K562 (cell line): ENCODE results near the gene FXYD4. TPM values are rescaled to one million over a fixed set of nuclear protein-coding genes. Genes with fewer than 3 reads are reported as not detected.
A peak's percentile ranks its signal among the peaks of the same experiment; 100 is the strongest.

Experiments
- FOXO4 ChIP-seq: fragments of 450-650 bp; formaldehyde crosslinking; IDR thresholded peaks from 2 replicates; pipeline ENCODE4 v1.4.0; 2020; ENCODE audit warnings: mild to moderate bottlenecking, moderate library complexity
- FOXP4 ChIP-seq: sonication (generic); formaldehyde crosslinking; IDR thresholded peaks from 2 replicates; pipeline ENCODE4 v1.8.0; 2022; ENCODE audit warnings: mild to moderate bottlenecking, missing genetic modification reagents, borderline replicate concordance
- NFXL1 ChIP-seq: fragments of 450-650 bp; formaldehyde crosslinking; IDR thresholded peaks from 2 replicates; pipeline ENCODE4 v1.4.0; 2021; ENCODE audit warnings: mild to moderate bottlenecking
- SIN3B ChIP-seq: fragments of 450-650 bp; IDR thresholded peaks from 2 replicates; pipeline ENCODE4 v1.6.1; 2017; ENCODE audit warnings: low read depth, mild to moderate bottlenecking, moderate library complexity
- SRSF1 ChIP-seq: fragments of 200-400 bp; formaldehyde crosslinking; IDR thresholded peaks from 2 replicates; pipeline ENCODE4 v1.6.1; 2017; ENCODE audit warnings: mild to moderate bottlenecking, low read depth, low read length, moderate library complexity
- TCFL5 ChIP-seq: fragments of 250-450 bp; sonication (Bioruptor Pico); conservative IDR thresholded peaks from 2 replicates; pipeline ENCODE4 v1.6.1; 2021; ENCODE audit warnings: mild to moderate bottlenecking, moderate library complexity, matching md5 sums
- TRIM24 ChIP-seq, 2 experiments: fragments of 450-650 bp; IDR thresholded peaks; 2 replicates each; pipeline ENCODE4 v1.6.1; 2016
- TRIM25 ChIP-seq: fragments of 450-650 bp; IDR thresholded peaks from 2 replicates; pipeline ENCODE4 v1.7.0; 2016; ENCODE audit warnings: borderline replicate concordance
- ZEB2 ChIP-seq: fragments of 450-650 bp; IDR thresholded peaks from 2 replicates; pipeline ENCODE4 v1.6.1; 2016
- ZNF395 ChIP-seq: fragments of 200-800 bp; sonication (Bioruptor generic); IDR thresholded peaks from 2 replicates; pipeline ENCODE4 v1.6.1; 2017; ENCODE audit warnings: missing genetic modification characterization, missing compliant biosample characterization
- ZNF76 ChIP-seq: fragments of 250-450 bp; sonication (Bioruptor Pico); IDR thresholded peaks from 2 replicates; pipeline ENCODE4 v1.4.0; 2020; ENCODE audit warnings: mild to moderate bottlenecking, moderate library complexity, borderline replicate concordance
- polyA plus RNA-seq, 8 experiments: library from polyadenylated mRNA; depleted of rRNA in 4 of 8; stranded (reverse) in 5 of 8; unstranded in 3 of 8; fragments of >200 nt; fragmentation: Nextera tagmentation in 2 of 8; fragmentation: Illumina TruSeq in 1 of 8; extraction: Ambion mirVana in 2 of 8; extraction: Trizol in 1 of 8; gene quantifications; 2 replicates each; pipeline versions ENCODE4 v1.2.1 to v1.2.3, GENCODE V29; 2011 to 2014; ENCODE audit warnings: inconsistent platforms in 1 of 8, missing spikeins in 1 of 8
- total RNA-seq, 7 experiments: library from RNA; depleted of rRNA in 6 of 7; stranded (reverse); fragments of >200 nt in 6 of 7; fragmentation: Illumina TruSeq in 2 of 7; extraction: Trizol in 2 of 7; gene quantifications; 2 replicates each; pipeline versions ENCODE4 v1.2.1 to v1.2.3, GENCODE V29; 2011 to 2021; ENCODE audit warnings: low replicate concordance in 1 of 7

The FXYD4 gene
- total and polyA plus RNA-seq, 9 of the 15 experiments (the other 6 are each of a cell fraction or from before 2014, with no cell fraction given) = not detected

- TF ChIP-seq ZNF395 (CRISPR knock-in tag) (peak; percentile 95), TCFL5 (CRISPR knock-in tag) (0 out of 2 replicates have a peak, but pooled peaks have one; percentile 54), ZEB2 (peak; percentile 95), ZNF76 (CRISPR knock-in tag) (peak; percentile 95), FOXP4 (0 out of 2 replicates have a peak, but pooled peaks have one; percentile 30), TRIM25 (no peak), TRIM24 (IDR thresholded peaks at IDR 0.05) (peak; percentile 99), SRSF1 (no peak), FOXO4 (CRISPR knock-in tag) (0 out of 2 replicates have a peak, but pooled peaks have one; percentile 68), SIN3B (no peak), NFXL1 (peak; percentile 90)
These were observed 46.7 kb downstream of the FXYD4 start (continued) for GRCh38 chr10:43417950-43418768.
